ENCODE data around the gene SLC23A3. TPM values are rescaled to one million over a fixed set of nuclear protein-coding genes. Genes with fewer than 3 reads are reported as not detected.

SLC23A3 gene
- total RNA-seq, result under 1 TPM; 0.39 to 0.56 TPM
- polyA plus RNA-seq (ENCODE audit: insufficient read depth, low read depth, low replicate concordance), result 0.42 TPM
- long read RNA-seq, donor 1, result 0 reads
- long read RNA-seq, donor 2, result 0 reads

GRCh38 chr2:219169930-219170654 is at the start of gene SLC23A3:
Gene SLC23A3, minus strand, starts transcription at chr2:219170029. Its CDS starts 45 bp downstream, at chr2:219169984.
- Histone ChIP-seq H3K27me3 (no peaks in the 10 kb centered on the region), H3K27ac (peak within 1 kb of the TSS in 1 of 2 donors; percentile 71), H3K36me3 (ENCODE audit: low read depth, missing control alignments) (no peaks in the 10 kb centered on the region), H3K9me3 (no peaks in the 10 kb centered on the region), H3K4me1 (peaks cover 7% of the 10 kb centered on the region), H3K4me3 (no peak within 1 kb of the TSS)
- intact Hi-C loops (cut with DNase I; ENCODE audit: low total_unique reads), result no loop called here
- DNase-seq, result no peak
- TF ChIP-seq CTCF (IDR thresholded peaks at IDR 0.05), result no peak
- no peak for TF ChIP-seq POLR2A (IDR thresholded peaks at IDR 0.05)
- WGBS, 2 donors, result 89 to 93% methylated on average over 10 of the region's 10 CpGs

DNA sequence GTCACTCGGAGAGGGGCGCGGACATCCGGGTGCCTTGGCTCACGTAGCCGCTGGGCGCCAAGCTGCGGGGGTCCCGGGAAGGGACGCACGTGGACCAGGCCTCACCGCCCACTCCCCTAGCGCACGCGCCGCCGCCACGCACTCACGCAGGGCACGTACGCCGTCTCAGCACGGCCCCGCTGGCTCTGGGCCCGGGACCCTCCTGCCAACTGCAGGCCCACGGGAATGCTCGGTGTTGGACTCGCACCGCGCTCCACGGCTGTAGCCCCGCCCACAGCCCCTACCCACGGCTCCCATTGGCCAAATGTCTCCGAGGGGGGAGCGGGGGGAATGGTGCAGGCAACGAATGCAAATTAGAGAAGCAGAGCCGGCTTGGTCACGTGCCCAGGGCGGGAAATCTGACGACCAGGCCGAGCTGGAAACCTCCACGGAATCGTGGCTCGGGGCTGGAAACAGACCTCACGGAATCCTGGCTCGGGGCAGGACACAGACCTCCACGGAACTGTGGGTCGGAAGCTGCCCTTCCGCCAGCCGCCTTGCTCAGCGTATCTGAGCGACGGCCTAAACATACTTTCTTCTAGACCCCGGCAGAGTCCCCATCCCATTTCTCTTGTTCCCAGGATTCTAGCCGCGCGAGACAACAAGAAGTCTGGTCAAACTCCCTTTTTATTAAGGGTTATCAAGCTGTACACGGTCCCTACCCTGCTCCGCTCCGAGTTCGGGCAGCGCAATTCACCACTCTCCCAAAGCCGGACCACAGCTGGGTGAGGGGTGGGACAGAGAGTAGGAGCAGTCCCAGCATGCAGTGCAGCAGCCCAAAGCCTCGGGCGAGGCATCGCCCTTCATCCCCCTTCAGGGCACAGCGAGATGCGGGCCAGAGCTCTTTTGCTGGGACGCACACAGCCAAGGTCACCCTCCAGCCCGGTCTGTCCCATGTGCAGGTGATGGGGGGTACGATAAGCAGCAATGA is 49.2 kb upstream of the SLC23A3 start, which contains the start of gene ABCB6:
Gene ABCB6 (minus strand): TSS at position 227 of the 970 bp plus-strand sequence. CDS start 285 bp downstream, outside the sequence.
- intact Hi-C loops (cut with DNase I; ENCODE audit: low total_unique reads), result no loop called here
- Histone ChIP-seq H3K27ac (peak within 1 kb of the TSS; percentile 75 to 93), H3K36me3 (ENCODE audit: low read depth, missing control alignments) (no peaks in the 10 kb centered on the region), H3K27me3 (no peaks in the 10 kb centered on the region), H3K4me3 (peak within 1 kb of the TSS; percentile 59 to 71), H3K9me3 (no peaks in the 10 kb centered on the region), H3K4me1 (peaks cover 27% of the 10 kb centered on the region)
- peak; percentile 98 for DNase-seq
- 7 to 8% methylated on average over 32 to 71 of the region's 71 CpGs for WGBS, 2 donors
- TF ChIP-seq POLR2A (IDR thresholded peaks at IDR 0.05) (peak; percentile 23), CTCF (IDR thresholded peaks at IDR 0.05) (peak in 1 of 3 experiments; percentile 7)

GRCh38 chr2:219218217-219218731 is 48.4 kb upstream of the SLC23A3 start:
- no peaks in the 10 kb centered on the region for H3K36me3 ChIP-seq (ENCODE audit: low read depth, missing control alignments)

More at GRCh38 chr2:219218217-219218731, 48.4 kb upstream of the SLC23A3 start:
- peaks cover 27% of the 10 kb centered on the region for H3K4me1 ChIP-seq
- TF ChIP-seq POLR2A (IDR thresholded peaks at IDR 0.05) (no peak), CTCF (IDR thresholded peaks at IDR 0.05) (no peak)
- WGBS, 2 donors, result 1% methylated on average over 37 of the region's 37 CpGs; no CpG with 5 or more reads in 1 of the 2 donors
- H3K9me3 ChIP-seq, result no peaks in the 10 kb centered on the region
- peak overlapping the region; percentile 59 to 71 for H3K4me3 ChIP-seq
- peak overlapping the region; percentile 75 to 93 for H3K27ac ChIP-seq
- peak; percentile 75 for DNase-seq
- no peaks in the 10 kb centered on the region for H3K27me3 ChIP-seq
- intact Hi-C loops (cut with DNase I; ENCODE audit: low total_unique reads), result no loop called here
